Activated CD8-positive, alpha-beta memory T cell treated with anti-CD3 and anti-CD28 coated beads for 4 hours (primary cell): Measurements from ENCODE around the gene ATP9A.
"Not testable (repeated sequence)": the region's sequence is repeated elsewhere in the genome, so short reads cannot be mapped to it uniquely, and the experiment has no call there.

ENCODE experiments used
- DNase-seq, 2 donors: peaks; one replicate each; pipeline ENCODE4 v3.0.0-alpha.2; 2020; ENCODE audit warnings: low read depth in 2 of 2

ATP9A gene

DNA sequence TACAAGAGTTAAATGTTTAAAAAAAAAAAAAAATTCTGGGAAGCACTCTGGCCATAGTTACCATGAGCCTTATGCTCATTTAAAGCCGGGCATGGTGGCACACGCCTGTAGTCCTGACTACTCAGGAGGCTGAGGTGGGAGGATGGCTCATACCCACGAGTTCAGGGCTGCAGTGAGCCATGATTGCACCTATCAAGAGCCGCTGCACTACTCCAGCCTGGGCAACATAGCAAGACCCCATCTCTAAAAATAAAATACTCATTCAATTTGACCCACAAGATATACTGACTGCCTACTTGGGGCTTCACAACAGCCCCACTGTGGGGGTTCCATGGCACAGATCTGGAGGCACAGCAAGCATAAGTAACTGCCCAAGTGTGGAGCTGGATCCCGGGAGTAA lies 113.7 kb downstream of the ATP9A start:
- DNase-seq = no peak

DNA sequence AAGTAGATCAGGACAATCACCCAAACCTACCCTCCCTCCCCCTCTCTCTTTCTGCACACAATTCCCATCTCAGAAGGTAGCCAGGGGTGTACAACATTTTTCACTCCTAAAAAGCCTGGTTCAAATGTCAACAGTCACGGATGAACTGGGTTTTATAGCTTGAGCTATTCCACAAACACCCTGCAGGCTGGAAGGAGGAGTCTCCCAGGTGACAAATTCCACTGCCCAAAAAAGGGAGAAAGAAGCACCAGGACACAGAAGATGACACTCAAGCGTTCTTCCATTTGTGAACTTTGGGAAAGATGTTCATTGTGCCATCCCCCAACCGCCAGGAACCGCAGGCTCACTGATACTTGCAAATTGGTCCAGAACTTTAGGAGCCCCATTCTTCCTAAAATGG lies 114.1 kb downstream of the ATP9A start:
- DNase-seq = no peak

DNA sequence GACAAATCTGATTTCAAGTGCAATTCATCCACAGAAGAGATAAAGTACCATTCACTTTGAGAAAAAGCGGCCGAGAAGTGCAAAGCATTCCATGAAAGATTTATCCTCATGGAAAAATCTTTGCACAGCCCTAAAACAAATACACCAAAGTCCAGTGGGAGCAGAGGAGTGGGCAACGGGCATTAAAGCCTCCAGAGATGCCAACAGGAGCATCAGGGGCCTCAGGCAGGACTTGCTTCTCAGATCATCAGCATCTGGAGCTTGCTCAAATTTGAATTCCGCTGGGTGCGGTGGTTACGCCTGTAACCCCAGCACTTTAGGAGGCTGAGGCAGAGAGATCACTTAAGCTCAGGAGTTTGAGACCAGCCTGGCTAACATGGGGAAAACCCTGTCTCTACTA lies 115.0 kb downstream of the ATP9A start:
- DNase-seq = no peak

DNA sequence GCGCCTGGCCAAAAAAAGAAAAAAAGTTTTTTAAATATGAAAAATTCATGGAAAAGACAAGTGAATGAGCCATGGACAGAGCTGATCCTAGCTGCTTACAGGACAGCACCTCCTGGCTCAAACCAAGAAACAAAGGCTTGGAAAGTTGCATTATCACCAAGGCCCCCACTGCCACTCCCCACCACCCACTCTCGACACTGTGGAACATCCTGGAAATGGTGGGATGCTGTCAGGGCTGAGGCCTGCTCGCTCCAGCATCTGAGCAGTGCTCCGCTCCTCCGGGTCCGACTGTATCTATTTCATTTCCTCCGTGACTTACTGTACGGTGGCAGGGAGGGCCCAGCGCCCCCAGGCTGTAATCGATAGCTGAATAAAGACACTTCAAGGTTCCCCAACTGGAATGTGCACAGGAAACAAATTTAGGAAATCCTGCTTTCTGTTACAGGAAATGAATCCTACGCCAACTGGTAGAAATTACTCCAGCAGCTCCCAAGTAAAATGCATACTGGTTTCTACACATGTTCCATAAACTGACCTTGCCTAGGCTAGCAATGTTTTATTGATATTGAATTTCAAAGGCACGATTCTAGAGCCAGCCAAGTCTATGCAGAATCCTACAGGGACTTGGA lies 116.2 kb downstream of the ATP9A start:
- DNase-seq = no peak

DNA sequence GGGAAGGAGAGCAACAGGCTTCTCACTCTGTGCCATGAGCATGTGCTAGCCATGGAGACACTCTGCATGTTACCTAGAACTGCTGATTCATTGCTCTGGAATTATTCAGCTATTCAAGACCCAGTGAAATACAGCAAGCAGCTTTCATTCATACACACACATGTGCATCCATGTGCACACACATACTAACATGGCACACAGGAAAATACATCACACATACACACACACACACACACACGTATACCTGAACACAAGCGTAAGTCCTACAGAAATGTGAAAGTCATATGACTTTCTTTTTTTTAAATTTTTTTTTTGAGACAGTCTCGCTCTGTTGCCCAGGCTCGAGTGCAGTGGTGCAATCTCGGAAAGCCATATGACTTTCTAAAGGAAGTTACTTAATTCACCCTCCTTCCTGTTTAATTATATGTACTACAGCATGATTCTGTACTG lies 117.5 kb downstream of the ATP9A start:
- no peak for DNase-seq

DNA sequence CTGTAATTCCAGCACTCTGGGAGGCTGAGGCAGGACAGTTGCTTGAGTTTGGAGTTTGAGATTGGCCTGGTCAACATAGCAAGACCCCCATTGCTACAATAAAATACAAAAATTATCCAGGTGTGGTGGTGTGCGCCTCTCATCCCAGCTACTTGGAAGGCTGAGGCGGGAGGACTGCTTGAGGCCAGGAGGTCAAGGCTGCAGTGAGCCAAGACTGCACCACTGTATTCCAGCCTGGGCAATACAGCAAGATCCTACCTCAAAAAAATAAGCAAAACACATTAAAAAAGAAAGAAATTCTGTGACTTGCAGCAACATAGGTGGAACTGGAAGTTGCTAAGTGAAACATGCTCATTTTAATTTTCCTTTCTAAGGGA lies 119.6 kb downstream of the ATP9A start:
- no peak for DNase-seq

DNA sequence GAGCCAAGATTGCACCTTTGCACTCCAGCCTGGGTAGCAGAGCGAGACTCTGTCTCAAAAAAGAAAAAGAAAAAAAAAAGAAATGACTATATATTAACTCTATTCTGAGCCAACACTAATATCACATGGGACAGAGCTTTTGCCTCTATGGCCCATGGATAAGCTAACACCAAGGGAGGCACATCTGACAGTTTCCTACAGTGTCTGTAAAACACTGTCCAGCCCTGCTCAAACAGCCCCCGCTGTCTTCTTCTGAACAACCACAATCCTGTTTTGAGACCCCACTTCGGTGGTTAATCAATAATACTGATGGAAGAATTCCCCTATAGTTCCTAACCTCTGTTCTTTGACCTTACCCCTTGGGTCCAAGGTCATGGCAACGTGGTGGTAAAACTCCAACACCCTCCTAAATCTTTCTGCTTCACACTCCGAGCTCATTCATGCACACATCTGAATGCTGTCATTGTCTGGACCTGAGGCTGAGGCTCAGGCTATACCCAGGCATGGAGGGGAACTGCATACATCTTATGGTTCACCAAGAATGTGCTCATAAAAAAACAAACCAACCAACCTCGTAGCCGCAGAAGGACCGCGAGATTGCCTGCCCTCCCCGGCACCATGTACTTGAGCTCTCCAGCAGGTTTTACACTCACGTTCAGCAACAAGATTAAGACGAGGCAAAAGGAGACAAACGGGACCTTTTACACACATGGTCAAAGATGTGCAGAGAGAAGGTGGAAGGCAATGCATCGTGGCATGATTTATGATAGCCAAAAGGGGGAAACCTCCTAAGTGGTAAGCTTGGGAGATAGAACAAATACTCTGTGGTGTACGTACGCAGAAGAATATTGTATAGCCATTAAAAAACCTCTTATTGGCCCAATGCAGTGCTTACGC lies 120.3 kb downstream of the ATP9A start:
- no peak for DNase-seq

DNA sequence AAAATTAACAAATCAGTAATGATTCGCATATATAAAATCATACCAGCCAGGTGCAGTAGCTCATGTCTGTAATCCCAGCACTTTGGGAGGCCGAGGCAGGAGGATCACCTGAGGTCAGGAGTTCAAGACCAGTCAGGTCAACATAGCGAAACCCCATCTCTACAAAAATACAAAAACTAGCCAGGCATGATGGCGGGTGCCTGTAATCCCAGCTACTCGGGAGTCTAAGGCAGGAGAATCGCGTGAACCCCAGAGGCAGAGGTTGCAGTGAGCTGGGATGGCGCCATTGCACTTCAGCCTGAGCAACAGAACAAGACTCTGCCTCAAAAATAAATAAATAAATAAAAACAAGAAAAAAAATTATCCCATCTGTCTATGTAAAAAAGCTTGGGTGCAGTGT lies 124.4 kb downstream of the ATP9A start:
- DNase-seq = not testable (repeated sequence)

DNA sequence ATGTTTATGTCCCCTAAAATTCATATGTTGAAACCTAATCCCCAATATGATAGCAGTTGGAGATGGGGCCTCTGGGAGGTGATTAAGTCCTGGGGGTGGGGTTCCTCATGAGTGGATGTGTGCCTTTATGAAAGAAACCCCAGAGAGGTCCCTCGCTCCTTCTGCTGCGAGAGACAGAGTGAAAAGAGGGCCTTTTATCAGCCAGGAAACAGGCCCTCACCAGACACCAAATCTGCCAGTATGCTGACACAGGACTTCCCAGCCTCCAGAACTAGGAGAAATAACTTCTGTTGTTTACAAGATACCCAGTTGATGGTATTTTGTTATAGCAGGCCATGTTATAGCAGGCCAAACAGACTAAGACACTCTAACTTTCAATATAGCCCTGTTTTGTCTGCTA lies 124.8 kb downstream of the ATP9A start:
- DNase-seq = no peak

DNA sequence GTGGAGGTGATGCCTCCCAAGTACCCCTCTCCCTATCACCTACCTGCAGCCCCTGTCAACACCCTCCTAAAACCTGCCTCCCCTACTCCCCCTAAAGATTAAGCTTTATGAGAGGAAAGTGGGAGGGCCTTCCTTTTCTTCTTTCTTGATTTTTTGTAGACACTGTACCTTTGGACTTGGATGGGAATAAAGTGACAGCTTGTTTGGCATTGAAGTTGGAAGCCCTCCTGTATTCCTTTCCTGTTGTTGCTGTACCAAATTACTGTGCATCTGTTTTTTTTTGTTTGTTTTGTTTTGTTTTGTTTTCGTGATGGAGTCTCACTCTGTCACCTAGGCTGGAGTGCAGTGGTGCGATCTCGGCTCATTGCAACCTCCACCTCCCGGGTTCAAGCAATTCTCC lies 126.3 kb downstream of the ATP9A start:
- DNase-seq = no peak

DNA sequence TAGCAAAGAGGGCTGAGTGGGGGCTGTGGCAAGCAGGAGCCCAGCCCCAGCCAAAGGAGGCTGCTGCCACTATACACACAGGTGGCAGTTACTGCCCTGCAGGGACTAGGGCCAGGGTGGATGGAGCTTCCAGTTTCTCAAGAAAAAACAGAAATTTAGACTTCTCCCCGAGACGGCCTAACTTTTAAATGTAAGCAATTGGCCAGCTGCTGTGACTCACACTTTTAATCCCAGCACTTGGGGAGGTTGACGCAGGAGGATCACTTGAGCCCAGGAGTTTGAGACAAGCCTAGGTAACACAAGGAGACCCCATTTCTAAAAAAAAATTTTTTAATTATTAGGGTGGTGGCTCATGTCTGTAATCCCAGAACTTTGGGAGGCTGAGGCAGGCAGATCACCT lies 127.4 kb downstream of the ATP9A start:
- no peak for DNase-seq

DNA sequence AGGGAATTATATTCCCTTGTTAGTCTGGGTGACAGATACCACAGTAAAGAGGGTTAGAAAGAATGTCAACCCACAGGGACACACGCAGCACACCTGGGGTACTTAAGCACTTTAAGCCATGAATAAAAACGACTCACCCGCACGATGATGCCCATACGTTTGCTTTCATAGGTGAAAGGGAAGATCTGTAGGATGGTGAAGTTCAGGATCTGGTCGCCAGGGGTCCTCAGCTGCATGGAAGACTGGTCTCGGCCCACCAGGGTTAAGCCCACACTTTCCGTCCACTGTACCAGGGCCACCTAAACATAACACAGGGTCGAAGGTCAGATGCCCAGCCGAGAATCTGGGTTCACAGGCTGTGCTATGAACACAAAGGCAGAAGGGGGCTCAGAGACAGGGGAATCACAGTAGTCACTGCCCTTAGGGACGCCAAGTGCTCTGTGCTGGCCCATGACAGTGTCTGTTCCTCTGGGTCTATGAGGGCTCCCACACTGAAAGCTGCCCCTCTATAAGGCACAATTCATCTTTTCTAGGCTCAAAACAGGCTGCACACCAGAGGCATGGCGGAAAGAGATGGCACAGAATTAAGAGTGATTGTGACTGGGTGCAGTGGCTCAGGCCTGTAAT lies 128.9 kb downstream of the ATP9A start:
- peak; percentile 21 to 40 for DNase-seq

DNA sequence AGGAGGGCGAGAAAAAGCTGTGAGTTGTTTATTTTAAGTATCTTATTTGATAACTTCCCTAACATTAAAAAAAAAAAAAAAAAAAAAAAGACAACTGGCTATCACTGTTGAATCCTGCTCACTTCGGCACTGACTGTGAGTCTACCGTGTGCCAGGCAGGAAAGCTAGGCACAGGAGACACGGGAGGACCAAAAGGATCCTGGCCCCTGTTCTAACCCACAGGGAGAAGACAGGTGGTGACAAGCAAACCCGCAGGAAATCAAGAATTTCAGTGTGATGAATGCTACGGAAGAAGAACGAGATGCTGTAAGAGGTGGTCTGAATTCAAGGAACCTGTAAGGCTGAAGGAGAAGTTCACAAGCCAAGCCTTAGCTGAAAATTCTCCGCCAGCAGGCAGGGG lies 130.9 kb downstream of the ATP9A start:
- no peak for DNase-seq

DNA sequence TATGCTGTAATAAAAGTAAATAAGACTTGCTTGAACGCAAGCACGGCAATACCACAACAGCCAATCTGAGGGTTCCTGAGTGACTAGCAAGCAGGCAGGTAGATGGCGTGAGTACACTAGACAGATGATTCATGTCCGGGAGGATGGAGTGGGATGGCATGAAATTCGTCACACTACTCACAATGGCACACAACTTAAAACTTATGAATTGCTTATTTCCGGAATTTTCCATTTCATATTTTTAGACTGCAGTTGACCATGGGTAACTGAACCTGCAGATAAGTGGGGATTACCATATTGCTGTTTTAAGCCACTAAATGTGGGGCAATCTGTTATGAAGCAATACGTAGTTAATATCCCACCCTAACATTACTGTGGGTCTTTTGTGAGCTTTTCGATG lies 132.1 kb downstream of the ATP9A start:
- no peak for DNase-seq

DNA sequence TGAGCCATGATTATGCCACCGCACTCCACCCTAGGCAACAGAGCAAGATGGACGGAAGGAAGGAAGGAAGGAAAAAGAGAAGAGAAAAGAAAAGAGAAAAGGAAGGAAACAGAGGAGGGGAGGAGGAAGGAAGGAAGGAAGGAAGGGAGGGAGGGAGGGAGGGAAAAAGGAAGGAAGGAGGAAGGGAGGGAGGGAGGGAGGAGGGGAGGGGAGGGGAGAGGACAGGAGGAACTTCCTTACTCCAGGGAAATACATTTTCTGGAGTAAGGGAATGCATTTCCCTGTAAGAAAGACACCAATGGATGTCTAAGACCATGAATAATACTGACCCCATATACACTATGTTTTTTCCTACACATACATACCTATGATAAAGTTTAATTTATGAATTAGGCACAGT lies 132.5 kb downstream of the ATP9A start:
- no peak for DNase-seq

DNA sequence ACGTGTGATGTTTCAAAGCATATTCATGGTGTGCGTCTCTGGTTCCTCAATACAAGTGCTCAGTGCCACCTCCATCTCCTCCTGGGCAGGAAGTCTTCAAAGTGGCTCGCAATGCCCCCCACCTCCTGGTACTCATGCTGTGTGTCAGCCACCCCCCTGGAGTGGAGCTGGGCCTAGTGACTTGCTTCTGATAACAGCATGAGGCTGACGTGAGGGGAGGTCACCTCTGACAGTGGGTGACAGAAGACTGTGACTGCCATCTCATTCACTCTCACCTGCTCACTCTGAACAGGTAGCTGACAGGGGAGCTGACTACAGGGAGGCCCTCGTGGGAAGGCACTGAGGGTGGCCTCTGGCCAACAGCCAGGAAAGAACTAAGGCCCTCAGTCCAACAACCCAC lies 133.3 kb downstream of the ATP9A start:
- DNase-seq = no peak

DNA sequence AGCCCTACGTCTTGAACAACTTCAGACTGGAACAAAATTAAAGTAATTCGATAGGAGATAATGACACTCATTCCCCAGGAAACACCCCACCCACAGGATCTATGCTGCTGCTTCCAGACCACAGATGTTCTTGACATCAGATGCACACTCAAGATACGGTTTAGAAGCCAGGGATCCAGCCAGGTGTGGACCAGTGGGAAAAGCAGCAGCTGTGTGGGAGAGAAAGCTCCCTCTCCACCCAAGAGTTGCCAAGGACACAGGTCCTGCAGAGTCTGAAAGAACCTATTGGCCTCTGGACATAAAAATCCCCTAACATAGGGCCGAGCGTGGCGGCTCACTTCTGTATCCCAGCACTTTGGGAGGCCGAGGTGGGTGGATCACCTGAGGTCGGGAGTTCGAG lies 133.9 kb downstream of the ATP9A start:
- no peak for DNase-seq

DNA sequence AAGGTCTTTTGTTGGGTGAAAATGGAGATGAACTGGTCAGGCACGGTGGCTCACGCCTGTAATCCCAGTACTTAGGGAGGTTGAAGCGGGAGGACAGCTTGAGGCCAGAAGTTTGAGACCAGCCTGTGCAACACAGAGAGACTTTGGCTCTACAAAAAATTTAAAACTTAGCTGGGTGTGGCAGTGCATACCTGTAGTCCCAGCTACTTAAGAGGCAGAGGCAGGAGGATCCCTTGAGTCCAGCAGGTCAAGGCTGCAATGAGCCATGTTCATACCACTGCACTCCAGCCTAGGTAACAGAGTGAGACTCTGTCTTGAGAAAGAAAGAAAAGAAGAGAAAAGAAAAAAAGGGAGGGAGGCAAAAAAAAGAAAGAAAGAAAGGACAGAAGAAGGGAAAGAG lies 134.8 kb downstream of the ATP9A start:
- no peak for DNase-seq

DNA sequence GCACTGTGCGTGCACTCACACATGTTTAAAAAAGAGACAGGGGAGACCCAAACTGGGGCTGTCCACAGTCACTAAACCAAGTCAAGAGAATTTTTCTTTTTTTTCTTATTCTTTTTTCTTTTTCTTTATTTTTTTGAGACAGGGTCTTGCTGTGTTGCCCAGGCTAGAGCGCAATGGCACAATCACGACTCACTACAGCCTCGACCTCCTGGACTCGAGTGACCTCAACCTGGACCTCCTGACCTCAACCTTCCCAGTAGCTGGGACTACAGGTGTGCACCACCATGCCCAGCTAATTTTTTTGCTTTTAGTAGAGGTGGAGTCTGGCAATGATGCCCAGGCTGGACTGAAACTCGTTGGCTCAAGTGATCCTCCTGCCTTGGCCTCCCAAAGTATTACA lies 136.2 kb downstream of the ATP9A start:
- no peak for DNase-seq

DNA sequence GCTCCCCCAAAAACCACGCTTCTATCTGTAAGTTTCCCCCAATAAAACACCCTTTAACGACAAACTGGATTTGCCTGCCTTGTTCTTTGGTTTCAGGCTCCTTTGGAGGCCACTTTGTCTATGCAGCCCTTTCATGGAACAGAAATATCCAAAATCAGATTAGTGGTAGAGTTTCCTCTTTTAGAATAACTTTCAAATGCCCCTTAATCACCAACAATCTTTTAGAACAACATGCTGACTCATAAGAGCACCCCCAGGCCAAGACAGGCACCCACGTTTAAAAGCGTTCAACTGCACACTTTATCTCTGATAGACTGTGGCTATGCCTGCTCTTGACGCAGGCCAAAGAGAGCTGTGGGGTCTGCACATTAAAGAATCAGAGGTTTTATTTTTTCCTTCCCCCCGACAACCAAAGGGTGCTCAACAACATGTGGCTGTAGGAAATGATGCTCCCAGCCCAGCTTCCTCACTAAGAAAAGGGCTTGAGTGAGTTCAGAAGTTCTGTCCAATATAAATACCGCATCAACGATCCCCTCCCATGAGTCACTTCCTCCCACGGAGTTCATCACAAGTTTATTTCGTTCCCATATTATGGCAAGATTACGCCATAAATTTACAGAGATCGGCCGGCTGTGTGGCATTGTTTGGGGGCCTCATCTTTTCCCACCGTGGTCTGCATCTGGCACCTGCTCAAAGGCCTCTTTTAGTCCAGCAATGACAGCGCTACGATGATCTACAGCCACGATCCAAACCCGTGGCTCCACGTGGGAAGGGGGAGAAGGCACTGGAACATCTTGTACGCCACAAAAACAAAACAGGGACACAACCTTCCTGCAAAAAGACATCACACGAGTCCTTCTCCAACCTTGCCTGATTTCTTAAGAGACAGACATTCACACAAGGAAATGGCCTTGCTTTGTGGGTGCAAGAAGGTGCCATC lies 136.9 kb downstream of the ATP9A start:
- no peak for DNase-seq

DNA sequence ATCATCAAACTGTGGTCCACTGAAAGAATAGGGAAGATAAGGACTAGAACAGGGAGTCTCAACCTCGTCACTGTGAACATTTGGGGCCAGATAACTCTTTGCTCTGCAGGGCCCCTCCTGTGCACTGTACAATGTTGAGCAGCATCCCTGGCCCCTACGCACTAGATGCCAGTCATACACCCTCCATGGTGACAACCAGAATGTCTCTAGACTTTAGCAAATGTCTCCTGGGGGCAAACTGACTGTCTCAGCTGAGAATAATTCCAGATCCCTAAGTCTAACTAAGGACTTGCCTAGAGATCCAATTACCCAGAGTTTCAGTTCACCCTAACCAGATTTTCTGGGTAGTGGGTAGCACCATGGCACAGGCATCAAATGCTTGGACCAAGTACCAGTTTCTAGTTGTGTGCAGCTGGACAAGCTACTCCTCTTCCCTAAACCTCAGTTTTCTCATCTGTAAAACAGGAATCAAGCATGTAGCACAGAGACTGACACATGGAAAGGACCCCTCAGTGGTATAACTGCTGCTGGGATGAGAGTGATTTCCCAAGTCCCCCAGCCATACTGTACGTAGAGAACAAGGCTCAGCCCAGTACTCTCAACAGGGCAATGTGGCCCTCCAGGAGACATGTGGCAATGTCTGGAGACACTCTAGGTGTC lies 138.7 kb downstream of the ATP9A start:
- no peak for DNase-seq
